HK-2 (cell line): ENCODE data around the gene NUP50.

Source experiments
- DNase-seq: peaks from one replicate; pipeline ENCODE4 v3.0.0-alpha.2; 2018; ENCODE audit not compliant: unreplicated experiment

Gene NUP50

GRCh38 chr22:45210577-45210976 is 46.9 kb downstream of the NUP50 start:
- DNase-seq, result no peak

GRCh38 chr22:45210991-45211390 is 47.3 kb downstream of the NUP50 start:
- DNase-seq, result no peak

- no peak for DNase-seq
Observed at GRCh38 chr22:45211435-45211834, 47.7 kb downstream of the NUP50 start.

GRCh38 chr22:45211848-45212247 is 48.1 kb downstream of the NUP50 start:
- no peak for DNase-seq

GRCh38 chr22:45212306-45212709 is 48.6 kb downstream of the NUP50 start:
- peak; percentile 83 for DNase-seq

- no peak for DNase-seq
Observed at GRCh38 chr22:45212992-45213751, 49.4 kb downstream of the NUP50 start.

- DNase-seq, result no peak
Observed at GRCh38 chr22:45216133-45217003, 52.6 kb downstream of the NUP50 start.

GRCh38 chr22:45217345-45217744 is 53.6 kb downstream of the NUP50 start:
- DNase-seq, result no peak

- no peak for DNase-seq
Observed at GRCh38 chr22:45217806-45218205, 54.1 kb downstream of the NUP50 start.

- DNase-seq, result no peak
Observed at GRCh38 chr22:45218976-45219375, 55.3 kb downstream of the NUP50 start.

GRCh38 chr22:45221201-45221600 is 57.5 kb downstream of the NUP50 start:
- no peak for DNase-seq

GRCh38 chr22:45223304-45224117 is 59.8 kb downstream of the NUP50 start:
- DNase-seq, result no peak

- no peak for DNase-seq
Observed at GRCh38 chr22:45224331-45224730, 60.6 kb downstream of the NUP50 start.

GRCh38 chr22:45224988-45225731 is 61.4 kb downstream of the NUP50 start:
- DNase-seq, result no peak

- no peak for DNase-seq
Observed at GRCh38 chr22:45225732-45226502, 62.2 kb downstream of the NUP50 start.

GRCh38 chr22:45226503-45227186 is 62.9 kb downstream of the NUP50 start:
- peak; percentile 17 for DNase-seq

- DNase-seq, result no peak
Observed at GRCh38 chr22:45227645-45228400, 64.1 kb downstream of the NUP50 start.

- DNase-seq, result no peak
Observed at GRCh38 chr22:45228401-45228754, 64.7 kb downstream of the NUP50 start.

- DNase-seq, result no peak
Observed at GRCh38 chr22:45229181-45229580, 65.5 kb downstream of the NUP50 start.
